Activated CD4-positive, alpha-beta T cell treated with anti-CD3 and anti-CD28 coated beads for 48 hours (primary cell): ENCODE results near the gene TXK.

Source experiments
- DNase-seq: peaks from one replicate; pipeline ENCODE4 v3.0.0-alpha.2; 2020

The TXK gene

GRCh38 chr4:48100256-48100655, 33.8 kb downstream of the TXK start:
- DNase-seq = no peak

GRCh38 chr4:48095441-48095840, 38.6 kb downstream of the TXK start:
- DNase-seq = no peak

GRCh38 chr4:48093991-48094416, 40.0 kb downstream of the TXK start:
- DNase-seq = peak; percentile 74

GRCh38 chr4:48090621-48091020, 43.4 kb downstream of the TXK start:
- no peak for DNase-seq

GRCh38 chr4:48085821-48086589, 48.0 kb downstream of the TXK start:
- no peak for DNase-seq

- no peak for DNase-seq
Observed at GRCh38 chr4:48082956-48083355, 51.1 kb downstream of the TXK start.

GRCh38 chr4:48081196-48081595, 52.9 kb downstream of the TXK start:
- no peak for DNase-seq

- no peak for DNase-seq
Observed at GRCh38 chr4:48079972-48080391, 54.1 kb downstream of the TXK start.

GRCh38 chr4:48078862-48079655, 55.0 kb downstream of the TXK start:
- DNase-seq = peak; percentile 13

- DNase-seq = no peak
Observed at GRCh38 chr4:48078425-48078824, 55.6 kb downstream of the TXK start.

- no peak for DNase-seq
Observed at GRCh38 chr4:48074657-48075056, 59.4 kb downstream of the TXK start.

GRCh38 chr4:48073567-48074103, 60.4 kb downstream of the TXK start:
- no peak for DNase-seq

GRCh38 chr4:48071191-48071590, 62.9 kb downstream of the TXK start:
- DNase-seq = no peak

- no peak for DNase-seq
Observed at GRCh38 chr4:48069026-48069425, 65.0 kb downstream of the TXK start.

GRCh38 chr4:48068182-48068581, 65.9 kb downstream of the TXK start:
- DNase-seq = no peak

- DNase-seq = no peak
Observed at GRCh38 chr4:48067536-48067935, 66.5 kb downstream of the TXK start.

GRCh38 chr4:48065587-48066052, 68.4 kb downstream of the TXK start:
- DNase-seq = no peak

GRCh38 chr4:48064349-48064748, 69.7 kb downstream of the TXK start:
- no peak for DNase-seq

- DNase-seq = no peak
Observed at GRCh38 chr4:48058617-48059530, 75.2 kb downstream of the TXK start.

GRCh38 chr4:48051078-48051477, 83.0 kb downstream of the TXK start:
- DNase-seq = no peak

- no peak for DNase-seq
Observed at GRCh38 chr4:48049483-48049882, 84.6 kb downstream of the TXK start.

GRCh38 chr4:48047896-48048295, 86.2 kb downstream of the TXK start:
- DNase-seq = no peak

- DNase-seq = peak; percentile 84
Observed at GRCh38 chr4:48047421-48047844, 86.6 kb downstream of the TXK start.
